Stimulated activated CD4-positive, alpha-beta T cell treated with anti-CD3 and anti-CD28 coated beads, Interleukin-4, amount 100 ng/mL, for 1 hour (primary cell): ENCODE measurements around the gene ATP6V0A1.
A peak's percentile ranks its signal among the peaks of the same experiment; 100 is the strongest.

Experiments
- DNase-seq: peaks from one replicate; pipeline ENCODE4 v3.0.0-alpha.2; 2020

The ATP6V0A1 gene

GRCh38 chr17:42563950-42564349 is 105.3 kb downstream of the ATP6V0A1 start:
- no peak for DNase-seq

DNA sequence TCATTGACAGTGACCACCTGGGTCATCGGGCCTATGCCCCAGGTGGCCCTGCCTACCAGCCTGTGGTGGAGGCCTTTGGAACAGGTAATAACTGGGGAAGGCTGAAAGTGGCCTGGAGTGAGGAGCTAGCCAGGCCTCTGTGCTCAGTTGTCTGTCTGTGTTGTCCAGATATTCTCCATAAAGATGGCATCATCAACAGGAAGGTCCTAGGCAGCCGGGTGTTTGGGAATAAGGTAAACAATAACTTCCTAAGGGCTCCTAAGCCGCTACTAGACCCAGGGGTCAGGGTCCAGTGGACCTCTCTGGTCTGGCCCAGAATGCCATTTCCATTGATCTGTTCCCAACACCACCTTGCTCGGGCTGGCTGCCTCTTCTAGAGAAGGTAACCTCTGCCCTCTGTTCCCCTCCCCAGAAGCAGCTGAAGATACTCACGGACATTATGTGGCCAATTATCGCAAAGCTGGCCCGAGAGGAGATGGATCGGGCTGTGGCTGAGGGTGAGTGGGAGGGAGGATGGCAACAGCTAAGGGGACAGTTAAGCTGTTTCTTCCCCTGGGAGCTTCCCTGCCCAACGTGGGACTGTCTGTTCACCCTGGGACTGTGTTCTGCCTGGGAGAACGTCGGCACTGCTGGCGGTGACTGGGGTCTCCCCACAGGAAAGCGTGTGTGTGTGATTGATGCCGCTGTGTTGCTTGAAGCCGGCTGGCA is 106.3 kb downstream of the ATP6V0A1 start:
- no peak for DNase-seq

- no peak for DNase-seq
Observed at GRCh38 chr17:42565523-42566214, 107.0 kb downstream of the ATP6V0A1 start.

DNA sequence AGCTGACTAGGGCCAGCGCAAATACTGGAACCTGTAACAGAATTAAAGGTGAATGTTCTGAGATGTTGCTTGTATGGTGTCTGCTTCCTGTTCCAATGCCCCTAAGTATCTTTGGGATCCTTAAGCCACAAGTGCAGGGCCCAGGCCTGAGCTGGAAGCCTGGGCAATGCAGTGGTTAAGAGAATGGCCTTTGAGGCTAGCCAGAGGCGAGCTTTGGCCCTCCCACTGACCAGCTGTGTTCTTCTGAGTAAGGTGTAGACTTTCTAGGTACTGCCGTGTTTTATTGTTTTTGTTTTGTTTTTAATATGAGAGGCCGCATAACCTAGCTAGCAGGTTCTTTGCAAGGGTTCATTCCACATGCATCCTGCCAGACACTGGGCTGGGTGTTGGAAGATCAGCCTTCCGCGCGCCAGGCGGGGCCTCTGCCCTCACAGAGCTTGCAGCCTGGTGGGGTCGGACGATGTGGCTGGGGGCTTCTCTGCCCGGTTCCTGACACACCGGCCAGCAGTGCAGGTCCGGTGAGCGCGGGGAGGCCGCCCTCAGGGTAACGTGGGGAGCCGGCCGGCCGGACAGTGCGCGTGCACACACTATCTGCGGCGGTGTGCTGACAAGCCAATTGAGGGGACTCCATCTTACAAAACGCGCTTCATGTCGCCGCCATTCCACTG is 107.7 kb downstream of the ATP6V0A1 start:
- DNase-seq, result no peak

DNA sequence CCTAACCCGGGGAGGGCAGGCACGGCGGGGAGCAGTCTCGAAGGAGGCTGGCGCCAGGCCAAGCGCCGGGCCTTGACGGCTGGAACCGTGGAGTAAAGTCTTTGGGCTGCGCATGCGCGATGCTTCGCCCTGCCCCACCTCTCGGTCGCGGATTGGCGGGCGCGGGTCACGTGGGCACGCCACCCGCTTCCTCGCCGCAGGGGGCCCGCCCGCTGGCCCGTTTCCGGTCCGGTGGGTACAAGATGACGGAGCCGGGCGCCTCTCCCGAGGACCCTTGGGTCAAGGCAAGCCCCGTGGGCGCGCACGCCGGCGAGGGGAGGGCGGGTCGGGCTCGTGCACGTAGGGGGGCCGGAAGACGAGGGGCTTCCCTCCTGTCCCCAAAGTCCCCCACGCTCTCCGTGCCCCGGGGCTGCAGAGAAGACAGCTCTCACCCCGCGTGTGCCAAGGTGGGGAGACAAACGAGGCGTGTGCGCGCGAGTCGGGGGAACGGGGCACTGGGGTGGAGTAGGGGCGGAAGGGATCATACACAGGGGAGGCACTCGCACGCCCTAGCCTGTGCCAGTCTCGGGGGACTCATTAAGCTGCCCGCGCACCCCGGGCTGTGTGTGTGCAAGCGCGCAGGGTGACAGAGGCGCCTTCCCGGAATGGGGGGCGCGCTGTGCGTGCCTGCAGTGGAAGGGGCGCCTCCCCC is 108.3 kb downstream of the ATP6V0A1 start, which contains the start of gene MLX:
Gene MLX, plus strand, starts transcription at position 218 of the 691 bp plus-strand sequence. Its CDS starts 25 bp downstream, at position 243.
- peak; percentile 92 for DNase-seq

DNA sequence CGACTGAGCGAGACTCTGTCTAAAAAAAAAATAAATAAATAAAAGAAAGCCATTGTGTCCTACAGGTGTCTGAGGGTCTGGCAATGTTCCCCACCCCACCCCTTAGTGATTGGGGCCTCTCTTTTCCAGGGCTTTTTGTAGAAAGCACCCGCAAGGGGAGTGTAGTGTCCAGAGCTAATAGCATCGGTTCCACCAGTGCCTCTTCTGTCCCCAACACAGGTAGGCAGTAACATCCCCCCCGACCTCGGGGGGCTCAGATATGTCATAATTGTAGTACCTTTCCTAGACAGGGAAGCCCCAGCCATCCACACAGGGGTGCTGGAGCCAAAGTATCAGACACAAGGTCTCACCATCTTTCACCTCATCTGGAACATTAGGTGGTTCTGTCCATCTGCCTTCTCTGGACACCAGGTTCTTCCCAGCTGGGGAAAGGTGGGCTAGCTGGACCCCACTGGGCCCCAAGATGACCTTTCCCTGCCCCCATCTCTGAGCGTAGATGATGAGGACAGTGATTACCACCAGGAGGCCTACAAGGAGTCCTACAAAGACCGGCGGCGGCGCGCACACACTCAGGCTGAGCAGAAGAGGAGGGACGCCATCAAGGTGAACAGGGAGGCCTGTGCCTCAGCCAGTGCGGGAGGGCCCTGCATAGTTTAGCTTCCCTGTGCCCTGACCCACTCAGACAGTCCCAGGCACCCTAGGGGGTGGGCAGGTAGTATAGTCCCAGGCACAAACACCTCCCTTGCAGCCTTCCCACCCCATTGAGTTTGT is 109.8 kb downstream of the ATP6V0A1 start:
- no peak for DNase-seq

DNA sequence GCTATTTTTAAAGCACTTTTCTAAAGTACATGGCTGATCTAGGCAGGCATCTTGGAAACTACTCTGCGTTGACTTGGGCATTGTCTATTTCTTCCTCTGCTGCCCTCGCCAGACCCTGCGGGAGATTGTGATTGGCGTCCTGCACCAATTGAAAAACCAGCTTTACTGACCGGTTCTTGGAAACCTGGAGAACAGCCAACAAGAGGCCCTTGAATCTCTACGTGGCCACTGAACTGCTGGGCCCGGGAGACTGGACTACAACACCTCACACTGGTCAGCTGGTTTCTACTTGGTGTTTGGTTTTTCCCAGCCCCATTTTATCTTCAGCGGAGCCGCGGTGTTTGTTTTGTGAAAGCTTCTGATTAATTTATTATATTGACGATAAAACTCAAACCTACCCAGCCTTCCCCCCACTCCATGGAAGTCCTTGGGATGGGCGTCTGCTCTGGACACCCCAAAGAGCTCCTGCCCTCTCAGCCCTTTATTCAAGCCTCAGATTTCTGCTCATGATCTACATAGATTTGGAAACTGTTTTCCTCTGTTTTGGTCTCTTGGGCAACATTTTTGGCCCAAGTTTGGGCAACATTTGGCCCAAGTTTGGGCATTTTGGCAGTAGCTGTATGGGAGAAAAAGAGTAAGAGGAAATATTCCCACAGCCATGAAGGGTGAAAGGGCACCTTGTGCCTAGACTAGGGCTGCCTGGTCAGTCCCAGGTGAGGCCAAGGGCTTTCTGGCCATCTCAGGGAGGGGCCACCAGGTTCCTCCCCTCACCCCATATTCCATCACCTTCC is 113.0 kb downstream of the ATP6V0A1 start:
- DNase-seq, result no peak
